HepG2 (cell line): ENCODE measurements around the gene GSK3B. TPM values are rescaled to one million over a fixed set of nuclear protein-coding genes. Genes with fewer than 3 reads are reported as not detected.

Experiments
- AGO1 ChIP-seq: fragments of 200-400 bp; formaldehyde crosslinking; IDR thresholded peaks from 2 replicates; pipeline ENCODE4 v1.6.1; 2017; ENCODE audit warnings: mild to moderate bottlenecking, low read depth, low read length, moderate library complexity; ENCODE audit not compliant: poor library complexity, severe bottlenecking
- CREB1 ChIP-seq, 2 experiments: fragments of 450-650 bp in 1 of 2; IDR thresholded peaks; 2 replicates each; pipeline ENCODE4 v1.6.1; 2016 to 2017; ENCODE audit warnings: control low read depth in 1 of 2, mild to moderate bottlenecking in 1 of 2, missing compliant biosample characterization in 1 of 2, missing genetic modification characterization in 1 of 2
- ETV6 ChIP-seq: sonication (generic); formaldehyde crosslinking; conservative IDR thresholded peaks from 2 replicates; pipeline ENCODE4 v1.4.0; 2020; ENCODE audit warnings: missing genetic modification reagents
- GTF2F1 ChIP-seq: fragments of 150-350 bp; IDR thresholded peaks from 2 replicates; pipeline ENCODE4 v1.6.1; 2014; ENCODE audit warnings: low read length
- HMG20A ChIP-seq: IDR thresholded peaks from 2 replicates; pipeline ENCODE4 v1.6.1; 2016; ENCODE audit warnings: borderline replicate concordance
- HOXA7 ChIP-seq: sonication (generic); formaldehyde crosslinking; IDR thresholded peaks from 2 replicates; pipeline ENCODE4 v1.8.1; 2022; ENCODE audit warnings: mild to moderate bottlenecking, missing genetic modification reagents, moderate library complexity
- MLLT10 ChIP-seq: sonication (generic); formaldehyde crosslinking; IDR thresholded peaks from 2 replicates; pipeline ENCODE4 v1.4.0; 2020; ENCODE audit warnings: missing genetic modification reagents
- NCOR1 ChIP-seq: fragments of 200-600 bp; sonication (generic); IDR thresholded peaks from 2 replicates; pipeline ENCODE4 v1.7.0; 2017; ENCODE audit warnings: antibody characterized with exemption, low read length, borderline replicate concordance
- NFE2L2 ChIP-seq: fragments of 150-350 bp; IDR thresholded peaks from 2 replicates; pipeline ENCODE4 v1.6.1; 2014; ENCODE audit warnings: low read length
- NR2F6 ChIP-seq, 2 experiments: IDR thresholded peaks; 2 replicates each; pipeline ENCODE4 v1.6.1; 2016; ENCODE audit warnings: antibody characterized with exemption in 1 of 2, mild to moderate bottlenecking in 1 of 2
- PATZ1 ChIP-seq: sonication (generic); formaldehyde crosslinking; IDR thresholded peaks from 2 replicates; pipeline ENCODE4 v1.4.0; 2020; ENCODE audit warnings: missing genetic modification reagents
- SRSF1 ChIP-seq: fragments of 200-400 bp; formaldehyde crosslinking; optimal IDR thresholded peaks from 2 replicates; pipeline ENCODE3; 2017; ENCODE audit warnings: mild to moderate bottlenecking, low read depth, low read length, moderate library complexity
- TCF7 ChIP-seq: sonication (generic); IDR thresholded peaks from 2 replicates; pipeline ENCODE4 v1.6.1; 2016; ENCODE audit warnings: antibody characterized with exemption, low read depth
- TFDP1 ChIP-seq: IDR thresholded peaks from 2 replicates; pipeline ENCODE4 v1.6.1; 2016; ENCODE audit warnings: missing compliant biosample characterization, missing genetic modification reagents, borderline replicate concordance
- THAP11 ChIP-seq: IDR thresholded peaks from 2 replicates; pipeline ENCODE4 v1.6.1; 2016; ENCODE audit warnings: missing biosample characterization, missing genetic modification reagents
- YEATS4 ChIP-seq: sonication (generic); formaldehyde crosslinking; IDR thresholded peaks from 2 replicates; pipeline ENCODE4 v1.4.0; 2020; ENCODE audit warnings: missing genetic modification reagents, borderline replicate concordance
- ZBTB7A ChIP-seq: sonication (generic); formaldehyde crosslinking; IDR thresholded peaks from 2 replicates; pipeline ENCODE4 v1.8.0; 2022; ENCODE audit warnings: mild to moderate bottlenecking, missing genetic modification reagents
- ZMYM4 ChIP-seq: sonication (generic); formaldehyde crosslinking; IDR thresholded peaks from 2 replicates; pipeline ENCODE4 v1.8.1; 2023; ENCODE audit warnings: mild to moderate bottlenecking, missing genetic modification reagents
- ZNF570 ChIP-seq: sonication (generic); formaldehyde crosslinking; IDR thresholded peaks from 2 replicates; pipeline ENCODE4 v1.4.0; 2020; ENCODE audit warnings: mild to moderate bottlenecking, missing genetic modification reagents, borderline replicate concordance
- ZNF850 ChIP-seq: sonication (generic); formaldehyde crosslinking; conservative IDR thresholded peaks from 2 replicates; pipeline ENCODE4 v1.9.0; 2021; ENCODE audit warnings: mild to moderate bottlenecking, missing genetic modification reagents
- ZSCAN9 ChIP-seq: IDR thresholded peaks from 2 replicates; pipeline ENCODE4 v1.6.1; 2016; ENCODE audit warnings: borderline replicate concordance
- polyA plus RNA-seq, 8 experiments: library from polyadenylated mRNA; depleted of rRNA in 3 of 8; stranded (reverse) in 7 of 8; unstranded in 1 of 8; fragments of >200 nt; fragmentation: Illumina TruSeq in 4 of 8; extraction: Trizol in 4 of 8; gene quantifications; 2 replicates each; pipeline versions ENCODE4 v1.2.1 to v1.2.3, GENCODE V29; 2011 to 2016; ENCODE audit warnings: low read depth in 4 of 8, missing spikeins in 1 of 8, mixed read lengths in 1 of 8; ENCODE audit not compliant: insufficient read depth in 1 of 8
- total RNA-seq, 5 experiments: library from RNA; depleted of rRNA; stranded (reverse); fragments of >200 nt; fragmentation: Illumina TruSeq; extraction: Trizol; gene quantifications; 2 replicates each; pipeline ENCODE4 v1.2.3, GENCODE V29; 2016; ENCODE audit warnings: low read depth in 1 of 5
- TF ChIP-seq, protein P1 (sequence below): sonication (generic); formaldehyde crosslinking; IDR thresholded peaks from 2 replicates; pipeline ENCODE4 v1.4.0; 2020; ENCODE audit warnings: missing genetic modification reagents
- TF ChIP-seq, protein P2 (sequence below): sonication (generic); formaldehyde crosslinking; IDR thresholded peaks from 2 replicates; pipeline ENCODE4 v1.5.0; 2020; ENCODE audit warnings: mild to moderate bottlenecking, low read depth, missing genetic modification reagents, borderline replicate concordance
- TF ChIP-seq, protein P3 (sequence below): IDR thresholded peaks from 2 replicates; pipeline ENCODE4 v1.6.1; 2016

The GSK3B gene
- total and polyA plus RNA-seq, 2 of the 13 experiments (the other 11 are each of a cell fraction or from before 2014, with no cell fraction given), result 22.3 to 30.1 TPM

GRCh38 chr3:120095226-120095978 lies 1.2 kb upstream of the GSK3B start (continued):
- TF ChIP-seq, protein P1, sequence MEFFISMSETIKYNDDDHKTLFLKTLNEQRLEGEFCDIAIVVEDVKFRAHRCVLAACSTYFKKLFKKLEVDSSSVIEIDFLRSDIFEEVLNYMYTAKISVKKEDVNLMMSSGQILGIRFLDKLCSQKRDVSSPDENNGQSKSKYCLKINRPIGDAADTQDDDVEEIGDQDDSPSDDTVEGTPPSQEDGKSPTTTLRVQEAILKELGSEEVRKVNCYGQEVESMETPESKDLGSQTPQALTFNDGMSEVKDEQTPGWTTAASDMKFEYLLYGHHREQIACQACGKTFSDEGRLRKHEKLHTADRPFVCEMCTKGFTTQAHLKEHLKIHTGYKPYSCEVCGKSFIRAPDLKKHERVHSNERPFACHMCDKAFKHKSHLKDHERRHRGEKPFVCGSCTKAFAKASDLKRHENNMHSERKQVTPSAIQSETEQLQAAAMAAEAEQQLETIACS (CRISPR knock-in tag), result no peak
- TF ChIP-seq GTF2F1 (no peak), ZNF850 (CRISPR knock-in tag) (peak; percentile 53; the same call in 1 of the 2 replicates), TCF7 (no peak), TFDP1 (CRISPR knock-in tag) (peak; percentile 76; the same call in 1 of the 2 replicates), ZMYM4 (CRISPR knock-in tag) (peak; percentile 73), SRSF1 (no peak), MLLT10 (peak; percentile 71; the same call in 1 of the 2 replicates), ETV6 (CRISPR knock-in tag) (no peak), ZBTB7A (CRISPR knock-in tag) (no peak), NCOR1 (0 out of 2 replicates have a peak, but pooled peaks have one; percentile 23), THAP11 (CRISPR knock-in tag) (peak; percentile 74), HOXA7 (CRISPR knock-in tag) (no peak), ZSCAN9 (no peak), NFE2L2 (no peak), AGO1 (no peak), HMG20A (CRISPR knock-in tag) (no peak), ZNF570 (CRISPR knock-in tag) (no peak), CREB1 (IDR thresholded peaks at IDR 0.05) (peak; percentile 38; the same call in 1 of the 2 replicates), CREB1 (CRISPR knock-in tag; IDR thresholded peaks at IDR 0.05) (peak; percentile 91), YEATS4 (peak; percentile 95), PATZ1 (CRISPR knock-in tag) (peak; percentile 62; the same call in 1 of the 2 replicates), NR2F6 (IDR thresholded peaks at IDR 0.05) (peak; percentile 19; the same call in 1 of the 2 replicates), NR2F6 (CRISPR knock-in tag; IDR thresholded peaks at IDR 0.05) (no peak; the same call in 1 of the 2 replicates)
- TF ChIP-seq, protein P2, sequence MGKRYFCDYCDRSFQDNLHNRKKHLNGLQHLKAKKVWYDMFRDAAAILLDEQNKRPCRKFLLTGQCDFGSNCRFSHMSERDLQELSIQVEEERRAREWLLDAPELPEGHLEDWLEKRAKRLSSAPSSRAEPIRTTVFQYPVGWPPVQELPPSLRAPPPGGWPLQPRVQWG (CRISPR knock-in tag), result no peak
- TF ChIP-seq, protein P3, sequence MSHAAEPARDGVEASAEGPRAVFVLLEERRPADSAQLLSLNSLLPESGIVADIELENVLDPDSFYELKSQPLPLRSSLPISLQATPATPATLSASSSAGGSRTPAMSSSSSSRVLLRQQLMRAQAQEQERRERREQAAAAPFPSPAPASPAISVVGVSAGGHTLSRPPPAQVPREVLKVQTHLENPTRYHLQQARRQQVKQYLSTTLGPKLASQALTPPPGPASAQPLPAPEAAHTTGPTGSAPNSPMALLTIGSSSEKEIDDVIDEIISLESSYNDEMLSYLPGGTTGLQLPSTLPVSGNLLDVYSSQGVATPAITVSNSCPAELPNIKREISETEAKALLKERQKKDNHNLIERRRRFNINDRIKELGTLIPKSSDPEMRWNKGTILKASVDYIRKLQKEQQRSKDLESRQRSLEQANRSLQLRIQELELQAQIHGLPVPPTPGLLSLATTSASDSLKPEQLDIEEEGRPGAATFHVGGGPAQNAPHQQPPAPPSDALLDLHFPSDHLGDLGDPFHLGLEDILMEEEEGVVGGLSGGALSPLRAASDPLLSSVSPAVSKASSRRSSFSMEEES (CRISPR knock-in tag), result no peak
